ENCODE measurements around the gene ARFIP1.

Gene ARFIP1

DNA sequence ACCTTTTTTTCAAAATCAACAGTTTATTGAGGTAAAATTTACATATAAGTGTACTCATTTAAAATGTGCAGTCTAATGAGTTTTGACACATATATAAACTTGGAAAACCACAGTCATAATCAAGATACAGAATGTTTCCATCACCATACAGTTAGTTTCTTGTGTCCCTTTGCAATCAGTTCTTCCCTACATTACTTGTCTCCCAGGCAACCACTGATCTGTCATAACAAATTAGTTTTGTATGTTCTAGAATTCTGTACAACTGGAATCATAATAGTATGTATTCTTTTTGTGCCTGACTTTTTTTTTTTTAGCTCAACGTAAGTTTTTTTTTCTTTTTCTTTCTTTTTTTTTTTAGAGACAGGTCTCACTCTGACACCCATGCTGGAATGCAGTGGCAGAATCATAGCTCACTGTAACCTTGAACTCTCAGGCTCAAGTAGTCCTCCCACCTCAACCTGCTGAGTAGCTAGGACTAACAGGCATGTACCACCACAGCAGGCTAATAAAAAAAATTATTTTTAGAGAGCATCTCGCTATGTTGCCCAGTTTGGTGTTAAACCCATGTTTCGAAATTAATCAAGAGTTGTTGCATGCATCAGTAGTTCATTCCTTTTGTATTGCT is 26.9 kb downstream of the ARFIP1 start:
- no peak overlapping the region for H3K4me3 ChIP-seq (ENCODE audit: control insufficient read depth, low read depth, low read length)
- no peak for DNase-seq (ENCODE audit: low read depth)
- TF ChIP-seq, protein P1, sequence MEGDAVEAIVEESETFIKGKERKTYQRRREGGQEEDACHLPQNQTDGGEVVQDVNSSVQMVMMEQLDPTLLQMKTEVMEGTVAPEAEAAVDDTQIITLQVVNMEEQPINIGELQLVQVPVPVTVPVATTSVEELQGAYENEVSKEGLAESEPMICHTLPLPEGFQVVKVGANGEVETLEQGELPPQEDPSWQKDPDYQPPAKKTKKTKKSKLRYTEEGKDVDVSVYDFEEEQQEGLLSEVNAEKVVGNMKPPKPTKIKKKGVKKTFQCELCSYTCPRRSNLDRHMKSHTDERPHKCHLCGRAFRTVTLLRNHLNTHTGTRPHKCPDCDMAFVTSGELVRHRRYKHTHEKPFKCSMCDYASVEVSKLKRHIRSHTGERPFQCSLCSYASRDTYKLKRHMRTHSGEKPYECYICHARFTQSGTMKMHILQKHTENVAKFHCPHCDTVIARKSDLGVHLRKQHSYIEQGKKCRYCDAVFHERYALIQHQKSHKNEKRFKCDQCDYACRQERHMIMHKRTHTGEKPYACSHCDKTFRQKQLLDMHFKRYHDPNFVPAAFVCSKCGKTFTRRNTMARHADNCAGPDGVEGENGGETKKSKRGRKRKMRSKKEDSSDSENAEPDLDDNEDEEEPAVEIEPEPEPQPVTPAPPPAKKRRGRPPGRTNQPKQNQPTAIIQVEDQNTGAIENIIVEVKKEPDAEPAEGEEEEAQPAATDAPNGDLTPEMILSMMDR (IDR thresholded peaks at IDR 0.05; ENCODE audit: control insufficient read depth, insufficient read depth, low read depth, low read length, missing control alignments): no peak

DNA sequence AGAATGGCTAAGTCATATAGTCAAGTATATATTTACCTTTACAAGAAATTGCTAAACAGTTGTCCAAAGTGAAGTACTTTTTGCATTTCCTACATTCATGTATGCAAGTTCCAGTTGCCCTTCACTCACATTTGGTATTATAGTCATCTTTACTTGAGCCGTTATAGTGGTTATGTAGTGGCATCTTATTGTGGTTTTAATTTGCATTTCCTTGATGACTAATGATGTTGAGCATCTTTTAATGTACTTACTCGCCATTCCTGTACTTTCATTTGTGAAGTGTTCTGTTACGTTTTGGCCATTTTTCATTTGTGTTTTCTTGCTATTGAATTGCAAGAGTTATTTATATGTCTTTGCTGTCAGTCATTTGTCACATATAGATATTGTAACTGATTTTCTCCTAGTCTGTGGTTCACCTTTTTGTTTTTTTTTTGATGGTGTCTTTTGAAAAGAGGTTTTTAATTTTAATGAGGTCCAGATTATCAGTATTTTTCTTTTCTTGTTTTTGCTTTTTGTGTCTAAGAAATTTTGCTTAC is 27.6 kb downstream of the ARFIP1 start:
- TF ChIP-seq, protein P1 (IDR thresholded peaks at IDR 0.05; ENCODE audit: control insufficient read depth, insufficient read depth, low read depth, low read length, missing control alignments): no peak
- no peak overlapping the region for H3K4me3 ChIP-seq (ENCODE audit: control insufficient read depth, low read depth, low read length)
- DNase-seq (ENCODE audit: low read depth): no peak

- TF ChIP-seq, protein P1 (IDR thresholded peaks at IDR 0.05; ENCODE audit: control insufficient read depth, insufficient read depth, low read depth, low read length, missing control alignments): no peak
- DNase-seq (ENCODE audit: low read depth): no peak
- H3K4me3 ChIP-seq (ENCODE audit: control insufficient read depth, low read depth, low read length): no peak overlapping the region
Observed at GRCh38 chr4:152808670-152809069, 28.9 kb downstream of the ARFIP1 start.

GRCh38 chr4:152810715-152811287 is 31.0 kb downstream of the ARFIP1 start:
- no peak overlapping the region for H3K4me3 ChIP-seq (ENCODE audit: control insufficient read depth, low read depth, low read length)
- no peak for DNase-seq (ENCODE audit: low read depth)
- TF ChIP-seq, protein P1 (IDR thresholded peaks at IDR 0.05; ENCODE audit: control insufficient read depth, insufficient read depth, low read depth, low read length, missing control alignments): no peak

- no peak for DNase-seq (ENCODE audit: low read depth)
- TF ChIP-seq, protein P1 (IDR thresholded peaks at IDR 0.05; ENCODE audit: control insufficient read depth, insufficient read depth, low read depth, low read length, missing control alignments): no peak
- no peak overlapping the region for H3K4me3 ChIP-seq (ENCODE audit: control insufficient read depth, low read depth, low read length)
Observed at GRCh38 chr4:152815078-152815477, 35.3 kb downstream of the ARFIP1 start.

DNA sequence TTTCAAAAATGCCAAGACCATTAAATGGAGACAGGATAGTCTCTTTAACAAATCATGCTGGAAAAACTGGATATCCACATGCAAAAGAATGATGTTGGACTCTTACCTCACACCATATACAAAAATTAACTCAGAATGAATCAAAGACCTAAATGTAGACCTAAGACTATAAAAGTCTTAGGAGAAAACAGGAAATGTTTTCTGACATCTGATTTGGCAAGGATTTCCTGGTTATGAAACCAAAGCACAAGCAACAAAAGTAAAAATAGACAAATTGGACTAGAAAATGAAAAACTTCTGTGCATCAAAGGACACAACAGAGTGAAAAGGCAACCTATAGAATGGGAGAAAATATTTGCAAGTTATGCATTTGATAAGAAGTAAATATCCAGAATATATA is 37.6 kb downstream of the ARFIP1 start:
- TF ChIP-seq, protein P1 (IDR thresholded peaks at IDR 0.05; ENCODE audit: control insufficient read depth, insufficient read depth, low read depth, low read length, missing control alignments): no peak
- H3K4me3 ChIP-seq (ENCODE audit: control insufficient read depth, low read depth, low read length): no peak overlapping the region
- no peak for DNase-seq (ENCODE audit: low read depth)

All from AG09309 (cell line).